MM.1S (cell line): ENCODE measurements around the gene FLRT2.

ENCODE experiments used
- CTCF ChIP-seq: fragments of 300-600 bp; sonication (generic); IDR thresholded peaks from 2 replicates; pipeline ENCODE4 v1.5.1; 2016; ENCODE audit warnings: antibody characterized with exemption, low read length, mixed read lengths
- EZH2 ChIP-seq: fragments of 300-600 bp; sonication (generic); optimal IDR thresholded peaks from 2 replicates; pipeline ENCODE3; 2017; ENCODE audit warnings: low read depth, mild to moderate bottlenecking, antibody characterized with exemption, low read length, mixed read lengths
- EZH2phosphoT487 ChIP-seq: fragments of 300-600 bp; sonication (generic); IDR thresholded peaks from 2 replicates; pipeline ENCODE4 v1.6.1; 2018; ENCODE audit warnings: antibody characterized with exemption, low read length

DNA sequence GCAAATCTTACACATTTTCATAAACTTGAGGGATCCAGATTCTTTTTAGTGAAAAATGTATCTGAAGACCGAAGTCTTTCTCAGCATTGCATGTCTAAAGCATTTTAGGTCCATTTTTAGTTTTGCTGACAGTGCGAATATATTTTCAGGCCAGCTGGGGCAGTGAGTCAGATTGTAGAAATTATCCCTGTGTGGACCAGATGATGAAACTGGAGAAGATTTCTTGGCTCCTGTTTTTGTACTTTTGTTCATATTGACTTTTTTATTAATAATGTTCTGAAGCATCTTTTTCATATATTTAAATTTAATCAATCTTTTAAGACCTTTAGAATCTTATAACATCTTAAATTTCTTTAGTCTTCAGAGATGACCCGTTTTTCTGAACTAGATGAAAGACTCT is 173.1 kb downstream of the FLRT2 start:
- TF ChIP-seq EZH2phosphoT487 (no peak), CTCF (no peak), EZH2 (no peak)
